Activated CD4-positive, alpha-beta T cell treated with anti-CD3 and anti-CD28 coated beads for 4 hours (primary cell): Measurements from ENCODE around the gene MED22.
"Not testable (repeated sequence)": the region's sequence is repeated elsewhere in the genome, so short reads cannot be mapped to it uniquely, and the experiment has no call there.

Source experiments
- DNase-seq, 2 donors: peaks; one replicate each; pipeline ENCODE4 v3.0.0-alpha.2; 2020

MED22 gene

DNA sequence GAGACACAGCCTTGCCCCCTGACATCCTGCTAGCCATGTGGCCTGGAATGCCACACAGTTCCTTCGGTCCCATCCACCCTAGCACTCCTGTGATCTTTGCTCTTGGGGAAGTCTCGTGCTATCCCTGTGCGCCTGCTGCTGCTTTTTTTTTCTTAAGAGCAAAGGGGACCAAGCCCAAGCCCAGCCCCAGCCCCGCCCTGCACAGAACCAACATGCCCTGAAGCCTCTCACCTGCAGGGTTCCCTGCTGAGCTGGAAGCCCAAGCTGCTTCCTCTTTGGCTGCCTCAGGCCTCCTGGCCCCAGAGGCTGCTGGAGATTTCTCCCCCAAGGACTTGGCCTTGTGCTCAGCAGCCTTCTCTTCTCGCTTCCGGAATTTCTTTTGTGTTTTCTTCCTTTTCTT lies 13.8 kb downstream of the MED22 start:
- DNase-seq, result no peak

DNA sequence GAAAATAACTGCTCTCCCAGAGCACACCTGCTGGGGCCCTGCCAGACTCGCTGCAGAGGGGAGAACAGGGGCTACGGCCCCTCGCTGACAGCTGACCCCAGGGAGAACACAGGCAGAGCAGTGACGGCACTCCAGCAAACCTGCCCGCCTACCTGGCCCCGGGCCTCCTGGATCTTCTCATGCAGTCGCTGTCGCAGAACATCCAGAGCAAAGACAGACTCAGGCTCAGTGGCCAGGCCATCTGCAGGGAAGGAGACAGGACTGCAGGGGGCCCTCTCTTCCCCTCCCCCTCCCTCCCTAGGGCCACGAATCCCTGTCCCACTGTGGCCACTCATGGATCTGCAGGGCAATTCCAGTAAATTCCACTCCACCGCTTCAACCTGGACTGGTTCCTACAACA lies 14.4 kb downstream of the MED22 start:
- DNase-seq, result no peak

DNA sequence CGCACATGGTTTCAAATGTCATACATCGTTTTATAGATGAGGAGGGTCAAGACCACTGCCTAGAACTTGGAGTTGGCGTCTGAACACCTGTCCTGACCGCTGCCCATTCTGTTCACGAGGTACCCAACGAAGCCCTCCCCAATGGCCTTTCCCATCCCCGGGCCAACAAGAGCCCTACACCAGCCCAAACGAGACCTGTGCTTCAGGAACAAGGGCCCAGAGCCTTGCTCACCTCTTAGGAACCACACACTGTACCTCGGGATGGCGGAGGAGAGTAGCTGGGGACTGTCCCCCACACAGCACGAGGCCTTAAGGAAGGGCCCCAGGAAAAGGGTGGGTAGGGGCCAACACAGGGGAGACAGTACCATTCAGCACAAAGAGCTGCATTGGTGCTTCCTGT lies 14.9 kb downstream of the MED22 start:
- no peak for DNase-seq

DNA sequence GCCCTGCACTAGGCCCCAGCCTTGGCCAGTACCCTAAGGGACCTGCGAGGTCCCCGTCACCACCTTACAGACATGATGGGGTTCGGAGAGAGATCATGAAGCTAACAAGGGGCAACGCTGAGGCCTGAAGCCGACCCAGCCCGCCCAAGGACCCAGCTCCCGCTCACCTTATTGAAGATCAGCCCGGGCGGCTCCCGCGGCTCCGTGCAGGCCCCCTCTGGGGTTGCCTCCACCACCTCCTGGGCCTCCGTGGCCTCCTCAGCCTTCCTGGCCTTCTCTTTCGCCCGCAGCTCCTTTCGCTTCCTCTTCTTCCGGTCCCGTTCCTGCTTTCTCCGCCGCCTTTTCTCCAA lies 15.6 kb downstream of the MED22 start:
- DNase-seq, result no peak

DNA sequence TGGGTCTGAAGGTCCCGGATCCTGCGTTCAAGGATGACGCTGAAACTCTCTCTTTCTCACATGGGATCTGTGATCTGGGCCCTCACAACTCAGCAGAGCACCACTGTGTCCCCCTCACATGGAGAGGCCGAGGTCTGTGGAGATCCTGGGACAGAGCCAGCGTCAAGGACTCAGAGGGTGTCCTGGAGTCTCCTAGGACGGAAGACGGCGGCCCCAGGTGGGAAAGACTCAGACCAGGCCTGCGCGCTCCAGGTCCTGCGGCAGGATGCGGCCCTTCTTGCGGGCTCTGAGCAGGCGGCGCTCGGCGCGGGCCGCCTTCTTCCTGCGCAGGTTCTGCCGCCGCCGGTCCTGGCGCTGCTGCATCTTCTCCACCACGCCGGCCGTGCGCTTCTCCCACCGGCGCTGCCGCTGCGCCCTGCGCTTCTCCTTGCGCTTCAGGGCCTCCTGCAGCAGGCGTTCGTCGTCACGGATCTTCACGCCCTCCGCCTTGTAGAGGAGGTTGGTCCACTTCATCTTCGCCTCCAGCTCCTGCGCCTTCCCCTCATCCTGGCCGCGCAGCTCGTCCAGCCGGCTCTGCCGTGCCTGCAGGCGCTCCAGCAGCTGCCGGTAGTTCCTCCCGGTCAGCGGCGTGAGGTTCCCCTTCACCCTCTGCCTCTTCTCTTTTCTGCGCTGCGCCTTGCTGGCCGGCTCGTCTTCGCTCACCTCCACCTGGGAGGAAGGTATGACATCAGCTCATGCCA lies 16.1 kb downstream of the MED22 start:
- no peak for DNase-seq

DNA sequence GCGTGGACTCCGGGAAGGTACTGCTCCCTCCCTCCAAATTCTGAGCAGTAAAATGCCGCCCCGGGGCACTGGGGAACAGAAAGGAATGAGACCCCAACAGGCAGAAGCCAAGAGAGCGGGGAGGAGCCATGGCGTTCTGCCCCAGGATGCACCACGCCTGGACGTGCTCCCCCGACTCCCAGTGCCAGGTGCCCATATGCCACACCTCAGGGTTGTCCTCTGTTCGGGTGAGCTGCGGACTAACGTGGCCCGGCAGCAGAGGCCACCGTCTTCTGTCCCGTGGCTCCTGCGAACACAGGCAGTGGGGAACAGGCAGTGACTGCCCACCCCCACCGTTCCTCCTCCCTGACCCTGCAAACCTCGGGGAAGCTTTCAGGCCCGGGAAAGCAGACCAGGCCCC lies 16.7 kb downstream of the MED22 start:
- DNase-seq, result no peak

DNA sequence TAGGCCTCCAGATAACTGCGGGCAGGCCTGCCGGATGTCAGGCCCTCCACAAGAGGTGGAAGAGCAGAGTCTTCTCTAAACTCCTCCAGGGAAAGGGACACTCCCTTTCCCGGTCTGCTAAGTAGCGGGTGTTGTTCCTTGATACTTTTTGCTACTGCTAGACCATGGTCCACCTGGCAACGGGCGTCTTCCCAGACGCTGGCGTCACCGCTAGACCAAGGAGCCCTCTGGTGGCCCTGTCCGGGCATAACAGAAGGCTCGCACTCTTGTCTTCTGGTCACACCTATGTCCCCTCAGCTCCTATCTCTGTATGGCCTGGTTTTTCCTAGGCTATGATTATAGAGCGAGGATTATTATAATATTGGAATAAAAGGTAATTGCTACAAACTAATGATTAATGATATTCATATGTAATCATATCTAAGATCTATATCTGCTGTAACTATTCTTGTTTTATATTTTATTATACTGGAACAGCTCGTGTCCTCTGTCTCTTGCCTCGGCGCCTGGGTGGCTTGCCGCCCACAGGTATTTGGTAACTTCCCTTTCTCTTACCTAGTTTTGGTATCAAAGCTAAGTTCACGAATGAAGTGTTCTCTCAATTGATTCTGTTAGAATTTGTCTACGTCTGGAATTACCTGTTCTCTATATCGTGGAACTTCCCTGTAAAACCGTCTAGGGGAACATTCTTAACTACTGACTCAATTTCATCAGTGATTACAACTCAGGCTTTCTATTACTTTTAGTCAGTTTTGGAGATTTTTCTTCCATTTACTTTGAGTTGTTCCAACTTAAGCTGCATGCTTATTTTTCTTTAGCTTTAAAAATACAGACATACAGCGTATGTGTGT lies 18.4 kb downstream of the MED22 start:
- DNase-seq, result not testable (repeated sequence)

DNA sequence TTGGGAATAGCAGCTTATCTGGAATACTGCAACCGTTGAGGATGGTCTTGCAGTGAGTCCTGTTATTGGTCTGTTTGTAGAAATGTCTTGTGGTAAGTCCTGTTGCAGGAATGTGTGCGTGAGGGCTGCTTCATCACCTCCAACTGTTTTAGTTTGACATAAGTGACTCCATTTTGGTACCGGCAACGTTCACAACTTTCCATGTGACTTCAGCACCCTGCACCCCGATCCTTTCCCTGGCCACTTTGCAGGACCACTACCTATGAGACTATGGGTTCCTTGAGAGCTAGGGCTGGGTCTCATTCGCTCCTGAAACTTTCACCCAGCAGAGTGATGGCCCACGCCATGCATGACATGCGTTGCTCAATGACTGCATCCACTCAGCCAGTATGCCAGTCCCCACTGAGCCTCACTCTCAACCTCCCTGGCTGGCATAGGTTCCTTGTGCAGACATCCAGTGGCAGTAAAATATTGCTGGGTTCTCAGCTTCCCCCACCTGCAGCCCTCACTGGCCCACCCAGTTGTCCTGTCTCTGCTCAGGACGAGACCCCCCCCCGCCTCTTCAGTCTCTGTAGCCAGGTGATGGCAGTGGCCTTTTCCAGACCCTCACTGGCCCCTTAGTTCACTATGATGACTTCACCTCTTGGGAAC lies 20.0 kb downstream of the MED22 start:
- DNase-seq, result no peak

DNA sequence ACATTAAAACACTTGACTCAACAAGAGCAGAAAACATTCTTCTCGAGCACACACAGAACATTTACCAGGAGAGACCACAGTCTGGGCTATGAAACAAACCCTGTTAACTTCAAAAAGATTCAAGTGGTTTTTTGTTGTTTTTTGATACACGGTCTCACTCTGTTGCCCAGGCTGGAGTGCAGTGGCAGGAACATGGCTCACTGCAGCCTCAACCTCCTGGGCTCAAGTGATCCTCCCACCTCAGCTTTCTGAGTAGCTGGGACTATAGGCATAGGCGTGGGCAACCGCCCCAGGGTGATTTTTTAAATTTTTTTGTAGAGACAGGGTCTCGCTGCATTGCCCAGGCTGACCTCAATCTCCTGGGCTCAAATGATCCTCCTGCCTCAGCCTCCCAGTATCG lies 20.9 kb downstream of the MED22 start:
- DNase-seq, result not testable (repeated sequence)

DNA sequence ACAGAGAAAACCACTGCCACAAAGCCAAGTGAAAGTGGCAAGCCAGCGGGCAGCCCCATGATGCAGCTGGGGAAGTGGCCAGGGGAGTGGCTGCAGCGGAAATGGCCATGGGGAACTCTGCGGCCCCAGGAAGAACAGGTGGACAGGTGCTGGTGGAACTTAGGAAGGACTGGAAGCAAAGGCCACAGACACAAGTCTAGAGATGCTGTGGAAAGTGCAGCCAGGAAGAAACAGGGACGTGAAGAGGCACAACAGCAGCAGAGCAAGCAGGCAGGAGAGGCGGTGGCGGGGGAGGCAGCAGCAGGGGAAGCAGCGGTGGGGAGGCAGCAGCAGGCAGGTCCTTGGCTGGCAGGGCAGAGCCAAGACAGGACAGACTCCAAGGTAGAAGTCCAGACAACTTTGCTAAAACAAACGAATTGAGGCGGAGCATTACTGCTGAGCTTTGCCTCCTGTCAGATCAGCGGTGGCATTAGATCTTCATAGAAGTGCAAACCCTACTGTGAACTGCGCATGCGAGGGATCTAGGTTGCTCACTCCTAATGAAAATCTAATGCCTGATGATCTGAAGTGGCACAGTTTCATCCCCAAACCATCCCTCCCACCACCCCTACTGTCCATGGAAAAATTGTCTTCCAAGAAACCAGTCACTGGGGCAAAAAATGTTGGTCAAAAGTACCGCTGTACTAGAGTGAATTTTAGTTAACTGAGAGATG lies 23.8 kb downstream of the MED22 start:
- no peak for DNase-seq

DNA sequence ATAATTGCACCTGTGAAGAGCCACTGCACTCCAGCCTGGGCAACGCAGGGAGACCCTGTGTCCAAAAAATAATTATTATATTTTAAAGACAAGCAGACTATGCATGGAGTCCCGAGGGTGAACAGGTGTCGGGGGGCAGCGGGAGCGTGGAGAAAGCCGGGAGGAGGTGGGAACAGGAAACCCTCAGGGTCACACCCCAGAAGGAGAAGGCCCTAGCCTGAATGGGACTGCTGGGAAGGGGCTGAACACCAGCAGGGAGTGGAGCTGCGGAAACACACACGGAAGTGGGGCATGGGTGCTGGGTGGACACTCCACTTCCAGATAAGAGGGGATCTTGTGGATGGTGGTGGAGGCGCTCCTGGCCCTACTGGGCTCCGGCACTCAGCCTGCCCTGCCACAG lies 24.7 kb downstream of the MED22 start:
- DNase-seq, result no peak

DNA sequence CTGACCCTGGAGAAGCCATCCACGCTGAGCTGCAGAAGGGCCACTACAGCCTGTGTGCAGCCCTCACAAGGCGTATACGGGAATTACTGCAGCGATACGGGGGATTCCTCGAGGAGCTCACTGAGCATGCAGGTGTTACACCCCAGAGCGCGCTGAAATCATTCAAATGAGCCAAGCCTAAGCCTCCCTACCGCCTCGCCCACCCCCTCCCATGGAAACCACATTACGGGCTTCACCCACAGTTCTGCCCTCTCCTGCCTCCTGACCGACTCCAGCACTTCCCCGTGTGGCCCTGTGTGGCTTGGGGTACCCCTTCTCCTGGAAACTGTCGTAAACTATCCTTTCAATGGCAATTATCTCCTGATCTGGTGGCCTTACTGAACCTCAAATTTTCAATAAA lies 25.2 kb downstream of the MED22 start:
- DNase-seq, result no peak

DNA sequence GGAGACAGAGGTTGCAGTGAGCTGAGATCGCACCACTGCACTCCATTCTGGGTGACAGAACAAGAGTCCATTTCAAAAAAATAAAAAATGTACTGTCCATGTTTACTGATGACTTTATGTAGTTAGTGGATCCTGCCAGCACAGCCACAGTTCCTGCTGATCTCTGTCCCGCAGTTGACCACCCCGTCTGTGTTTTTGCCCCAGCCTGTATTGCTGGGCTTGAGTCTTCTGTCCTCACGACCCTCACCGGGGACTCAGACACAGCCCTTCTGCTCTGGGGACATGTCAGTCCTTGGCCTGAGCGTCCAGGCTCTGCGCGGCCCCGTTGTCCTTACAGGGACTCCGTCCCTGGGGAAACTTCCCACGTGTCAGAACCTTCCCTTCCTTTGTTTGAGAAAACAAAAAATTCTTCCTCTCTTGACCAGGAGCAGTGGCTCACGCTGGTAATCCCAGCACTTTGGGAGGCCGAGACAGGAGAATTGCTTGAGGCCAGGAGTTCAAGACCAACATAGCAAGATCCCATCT lies 26.5 kb downstream of the MED22 start:
- no peak for DNase-seq

DNA sequence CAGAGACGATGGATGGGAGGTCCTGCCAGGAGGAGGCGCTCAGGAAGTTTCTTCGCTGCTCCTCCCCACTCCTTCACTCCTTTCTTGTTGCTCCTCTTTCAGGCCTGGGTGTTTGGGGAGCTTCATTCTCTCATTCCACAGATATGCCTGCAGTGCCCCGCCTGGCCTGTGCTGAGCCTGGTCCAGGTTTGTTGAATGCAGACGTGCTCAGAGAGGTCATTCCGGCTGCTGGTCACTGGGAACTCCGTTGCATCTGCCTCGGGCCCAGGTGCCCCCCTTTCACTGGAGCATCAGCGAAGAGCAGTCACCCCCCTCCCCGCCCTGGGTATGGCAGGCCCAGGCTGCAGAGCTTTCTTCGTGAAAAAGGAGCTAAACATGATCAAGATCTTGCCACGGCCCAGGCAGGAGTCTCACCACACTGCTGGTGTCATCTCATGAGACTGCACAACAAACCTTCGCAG lies 27.5 kb downstream of the MED22 start:
- no peak for DNase-seq

DNA sequence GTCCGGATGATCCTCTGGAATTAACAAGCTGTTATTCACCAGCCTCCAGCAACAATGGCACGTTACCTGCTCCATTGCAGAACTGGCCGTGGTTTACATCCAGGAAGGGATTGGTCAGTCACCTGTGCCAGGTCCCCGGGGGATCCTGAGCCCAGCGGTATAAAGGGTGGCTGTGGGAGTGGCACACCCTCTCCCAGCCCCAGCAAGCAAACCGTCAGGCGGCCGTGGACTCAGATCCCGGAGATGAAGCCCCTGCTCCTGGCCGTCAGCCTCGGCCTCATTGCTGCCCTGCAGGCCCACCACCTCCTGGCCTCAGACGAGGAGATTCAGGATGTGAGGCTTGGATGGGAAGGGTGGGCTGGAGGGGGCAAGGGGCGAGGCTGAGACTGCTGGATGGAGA lies 30.4 kb downstream of the MED22 start:
- not testable (repeated sequence) for DNase-seq

DNA sequence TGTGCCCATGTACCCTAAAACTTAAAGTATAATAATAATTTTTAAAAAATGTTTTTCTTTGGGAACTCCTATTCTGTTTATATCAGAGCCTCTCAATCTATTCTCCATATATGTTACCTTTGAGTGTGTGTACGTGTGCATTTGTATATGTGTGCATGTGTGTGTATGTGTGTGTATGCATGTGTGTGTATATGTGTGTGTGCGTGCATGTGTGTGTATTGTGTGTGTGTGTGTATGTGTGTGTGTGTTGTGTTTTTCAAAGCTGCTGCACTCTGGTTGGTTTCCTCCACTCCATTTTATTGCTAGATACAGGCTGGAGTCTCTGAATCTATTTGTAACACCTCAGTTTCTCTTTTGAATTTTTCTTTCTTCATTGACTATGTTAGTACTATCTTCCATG lies 31.9 kb downstream of the MED22 start:
- DNase-seq, result no peak

DNA sequence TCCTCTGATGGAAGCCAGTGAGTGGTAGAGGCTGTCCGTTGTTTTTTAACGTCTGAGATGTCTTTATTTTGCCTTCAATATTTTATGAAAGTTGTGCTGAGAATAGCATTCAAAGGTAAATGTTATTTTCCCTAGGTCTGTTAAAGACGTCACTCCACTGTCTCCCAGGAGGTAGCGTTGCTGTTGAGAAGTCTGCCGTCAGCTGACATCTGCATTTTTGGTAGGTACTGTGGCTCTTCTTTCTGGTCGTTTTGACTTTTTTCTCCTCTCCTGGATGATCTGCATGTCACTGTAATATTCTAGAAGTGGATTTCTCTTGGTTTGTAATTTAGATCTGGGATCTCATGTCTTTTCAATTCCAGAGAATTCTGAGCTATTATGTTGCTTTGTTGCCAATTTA lies 38.3 kb downstream of the MED22 start:
- no peak for DNase-seq

DNA sequence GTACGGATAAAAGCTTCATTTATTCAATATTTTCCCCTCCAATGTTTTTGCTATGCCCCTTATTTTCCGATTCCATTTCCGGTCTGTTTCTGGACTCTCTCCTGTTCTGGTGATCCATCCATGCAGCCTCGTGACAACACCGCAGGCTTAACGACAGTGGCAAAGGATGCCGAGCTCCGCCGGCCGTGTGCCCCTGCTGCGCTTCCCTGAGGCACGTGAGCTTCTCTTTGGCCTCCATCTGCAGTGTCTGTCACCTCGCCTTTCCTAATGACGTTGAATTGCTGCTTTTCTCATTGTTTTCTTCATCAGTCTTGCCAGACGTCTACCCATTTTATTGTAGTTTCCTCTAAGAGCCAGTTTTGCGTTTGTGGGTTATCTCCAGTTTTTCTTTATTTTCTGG lies 40.6 kb downstream of the MED22 start:
- no peak for DNase-seq

DNA sequence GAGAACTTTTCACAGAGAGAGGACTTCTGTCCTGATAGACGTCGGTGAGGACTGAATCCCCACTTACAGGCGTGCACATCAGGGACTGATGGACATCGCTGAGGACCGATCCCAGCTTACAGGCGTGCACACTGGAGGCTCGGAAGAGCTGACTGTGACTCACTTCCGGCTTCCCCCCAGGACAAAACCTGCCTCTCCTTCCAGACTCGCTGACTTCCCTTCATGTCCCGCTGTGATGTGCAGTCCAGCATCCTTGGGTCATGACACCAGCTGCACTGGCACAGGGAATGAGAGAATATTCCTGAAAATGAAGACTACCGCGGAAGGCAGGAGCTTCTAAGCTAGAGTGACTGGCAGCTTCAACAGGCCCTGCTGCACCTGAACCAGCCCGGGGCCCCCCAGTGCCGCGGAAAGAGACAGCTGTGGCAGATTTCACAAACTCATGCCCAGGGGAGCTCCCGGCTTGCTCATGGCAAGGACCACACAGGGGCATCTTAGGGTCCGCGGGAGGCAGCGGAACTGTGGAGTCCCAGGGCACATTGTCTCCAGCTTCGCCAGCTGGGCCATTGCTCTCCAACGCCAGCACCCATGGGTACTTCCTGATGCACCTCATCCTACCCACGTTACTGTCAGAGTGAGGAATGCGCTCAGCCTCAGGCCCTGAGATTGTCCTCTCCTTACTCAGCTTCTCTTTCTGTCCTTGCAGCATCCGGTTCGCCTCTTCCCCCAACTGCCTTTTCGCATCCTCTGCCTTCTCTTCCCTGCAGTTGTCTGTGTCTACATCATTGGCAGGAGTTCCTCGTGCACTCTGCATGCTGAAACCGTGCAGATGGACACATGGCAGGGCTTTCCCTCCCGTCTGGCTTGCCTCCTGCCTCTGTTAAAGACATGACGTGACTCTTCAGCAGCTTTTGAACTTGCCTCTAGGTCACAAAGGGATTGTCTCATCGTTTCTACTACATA lies 41.4 kb downstream of the MED22 start:
- no peak for DNase-seq

DNA sequence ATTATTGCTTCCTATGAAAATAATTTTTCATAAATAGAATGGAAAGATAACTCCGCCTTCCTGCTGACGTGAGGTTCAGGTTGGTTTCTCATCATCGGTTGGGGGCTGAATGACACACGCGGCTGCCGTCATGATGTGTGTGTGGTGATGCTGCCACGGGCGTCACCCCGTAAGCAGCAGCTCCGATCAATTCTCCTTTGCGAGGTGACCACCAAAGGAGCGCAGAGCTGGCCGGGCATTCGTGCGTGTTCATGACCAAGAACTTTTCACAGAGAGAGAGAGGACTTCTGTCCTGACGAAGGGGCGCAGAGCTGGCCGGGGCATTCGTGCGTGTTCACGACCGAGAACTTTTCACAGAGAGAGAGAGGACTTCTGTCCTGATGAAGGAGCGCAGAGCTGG lies 42.2 kb downstream of the MED22 start:
- no peak for DNase-seq

DNA sequence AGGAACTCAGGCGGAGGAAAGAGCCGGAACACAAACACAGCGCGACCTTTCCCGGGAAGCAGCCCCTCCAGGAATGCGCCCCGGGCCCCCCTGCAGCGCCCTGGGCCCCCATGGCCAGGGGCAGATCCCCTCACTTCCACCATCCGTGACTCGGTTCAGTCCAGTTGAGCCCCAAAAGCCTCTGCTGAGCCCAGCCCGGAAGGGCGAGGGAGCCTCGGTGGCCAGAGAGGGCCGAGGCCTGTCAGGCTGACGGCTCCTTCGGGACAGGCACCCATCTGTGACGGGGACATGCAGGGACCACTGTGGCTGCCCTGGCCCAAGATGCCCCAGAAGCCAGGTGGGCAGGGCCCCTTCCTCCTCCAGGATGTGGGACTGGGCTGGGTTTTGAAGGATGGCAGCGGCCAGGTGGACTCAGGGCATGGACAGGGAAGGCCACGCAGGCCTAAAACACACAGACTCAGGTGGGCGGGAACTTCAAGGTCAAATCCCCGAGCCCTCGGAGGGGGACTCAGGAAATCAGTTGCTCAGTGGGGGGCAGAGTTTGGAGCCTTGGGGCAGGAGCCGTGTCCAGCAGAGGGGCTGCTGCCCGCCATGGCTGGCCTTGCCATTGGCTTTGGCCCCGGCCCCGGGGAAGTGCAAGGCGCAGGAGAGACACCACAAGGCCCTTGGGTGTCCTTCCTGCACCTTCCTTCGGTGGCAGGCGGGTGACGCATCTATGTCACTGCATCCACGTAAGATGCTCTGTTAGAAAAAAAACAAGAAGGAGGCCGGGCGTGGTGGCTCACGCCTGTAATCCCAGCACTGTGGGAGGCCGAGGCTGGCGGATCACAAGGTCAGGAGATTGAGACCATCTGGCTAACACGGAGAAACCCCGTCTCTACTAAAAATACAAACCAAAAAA lies 43.2 kb downstream of the MED22 start:
- no peak for DNase-seq
